ENCODE results near the gene NT5C1A. TPM values are rescaled to one million over a fixed set of nuclear protein-coding genes. Genes with fewer than 3 reads are reported as not detected.

Gene NT5C1A
- total RNA-seq, 1 donor from 2014 or later, result not detected

DNA sequence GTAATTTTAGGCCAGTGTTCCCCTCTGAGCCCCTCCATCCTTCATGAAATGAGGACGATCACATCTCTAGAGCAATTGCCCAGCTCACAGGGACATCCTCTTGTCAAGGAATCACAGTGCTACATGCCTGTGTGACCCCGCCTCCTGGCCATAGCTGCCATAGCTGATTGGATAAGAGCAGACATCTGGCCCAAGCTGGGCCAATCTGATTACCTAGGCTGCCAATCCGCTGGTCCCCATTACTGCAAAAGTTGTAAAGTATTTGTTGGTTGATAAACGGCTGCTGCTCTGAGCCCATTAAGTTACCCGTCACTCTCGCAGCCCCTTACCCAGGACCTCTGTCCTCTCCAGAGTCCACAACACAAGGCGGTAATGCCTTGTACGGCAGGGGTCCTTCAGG lies 8.3 kb downstream of the NT5C1A start:
- no peaks in the 10 kb centered on the region for H3K36me3 Mint-ChIP-seq (ENCODE audit: low read depth, unreplicated experiment)
- no peak for TF ChIP-seq CTCF (IDR thresholded peaks at IDR 0.05; ENCODE audit: unreplicated experiment)
- H3K4me3 Mint-ChIP-seq (ENCODE audit: unreplicated experiment), result no peak overlapping the region
- no peak overlapping the region for H3K27ac Mint-ChIP-seq (ENCODE audit: unreplicated experiment)
- H3K27me3 Mint-ChIP-seq (ENCODE audit: unreplicated experiment), result peaks cover 15% of the 10 kb centered on the region
- H3K9me3 Mint-ChIP-seq (ENCODE audit: unreplicated experiment), result no peaks in the 10 kb centered on the region
- no peak for DNase-seq (ENCODE audit: low spot score)
- H3K4me1 Mint-ChIP-seq (ENCODE audit: unreplicated experiment), result peaks cover 9% of the 10 kb centered on the region

DNA sequence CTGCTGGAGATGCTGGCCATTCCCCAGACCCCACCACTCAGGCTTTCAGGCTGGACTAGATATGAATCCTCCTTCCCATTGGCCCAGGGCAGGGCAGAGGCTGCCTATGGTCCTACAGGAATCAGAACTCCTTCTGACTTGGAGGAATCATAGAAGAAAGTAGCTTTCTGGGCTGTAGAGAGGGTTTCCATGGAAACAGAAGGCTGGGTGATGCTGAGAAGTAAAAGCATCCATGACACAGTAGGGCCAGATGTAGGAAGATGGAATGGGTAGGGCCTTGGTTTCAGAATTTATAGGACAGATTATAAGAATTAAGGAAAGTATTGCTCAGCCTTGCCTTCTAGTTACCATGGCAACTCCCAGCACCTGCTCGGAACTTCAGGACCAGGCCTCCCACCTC lies 9.0 kb downstream of the NT5C1A start:
- no peak overlapping the region for H3K27ac Mint-ChIP-seq (ENCODE audit: unreplicated experiment)
- DNase-seq (ENCODE audit: low spot score), result no peak
- no peak for TF ChIP-seq CTCF (IDR thresholded peaks at IDR 0.05; ENCODE audit: unreplicated experiment)
- H3K36me3 Mint-ChIP-seq (ENCODE audit: low read depth, unreplicated experiment), result no peaks in the 10 kb centered on the region
- H3K4me3 Mint-ChIP-seq (ENCODE audit: unreplicated experiment), result no peak overlapping the region
- peaks cover 11% of the 10 kb centered on the region for H3K27me3 Mint-ChIP-seq (ENCODE audit: unreplicated experiment)
- H3K9me3 Mint-ChIP-seq (ENCODE audit: unreplicated experiment), result no peaks in the 10 kb centered on the region
- H3K4me1 Mint-ChIP-seq (ENCODE audit: unreplicated experiment), result peaks cover 9% of the 10 kb centered on the region

DNA sequence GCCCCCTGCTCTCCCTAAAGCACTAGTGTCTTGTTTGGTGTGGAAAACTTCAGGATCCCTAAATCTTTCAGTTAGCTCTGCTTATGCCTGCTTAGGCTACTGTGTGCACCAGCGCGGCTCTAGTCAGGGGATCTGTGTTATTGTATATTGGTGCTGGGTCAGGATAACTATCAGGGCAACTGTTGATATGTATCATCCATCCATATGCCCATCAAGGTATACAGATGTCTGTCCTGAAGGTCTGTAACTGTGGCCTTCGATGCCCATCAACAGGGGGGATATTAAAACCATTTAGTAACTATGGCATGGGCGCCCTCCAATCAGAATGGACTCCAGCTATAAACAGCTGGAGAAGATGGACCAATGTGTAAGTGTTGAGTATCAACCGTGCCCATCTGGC lies 12.4 kb downstream of the NT5C1A start:
- Mint-ChIP-seq H3K27me3 (ENCODE audit: unreplicated experiment) (peaks cover 8% of the 10 kb centered on the region), H3K36me3 (ENCODE audit: low read depth, unreplicated experiment) (no peaks in the 10 kb centered on the region)
- DNase-seq (ENCODE audit: low spot score), result no peak

GRCh38 chr1:39659110-39659509 lies 12.8 kb downstream of the NT5C1A start:
- no peak for TF ChIP-seq CTCF (IDR thresholded peaks at IDR 0.05; ENCODE audit: unreplicated experiment)
- Mint-ChIP-seq H3K9me3 (ENCODE audit: unreplicated experiment) (no peaks in the 10 kb centered on the region), H3K27me3 (ENCODE audit: unreplicated experiment) (peaks cover 8% of the 10 kb centered on the region)

More for the DNA sequence above, 12.4 kb downstream of the NT5C1A start:
- Mint-ChIP-seq H3K4me3 (ENCODE audit: unreplicated experiment) (no peak overlapping the region), H3K27ac (ENCODE audit: unreplicated experiment) (no peak overlapping the region), H3K4me1 (ENCODE audit: unreplicated experiment) (peaks cover 9% of the 10 kb centered on the region), H3K9me3 (ENCODE audit: unreplicated experiment) (no peaks in the 10 kb centered on the region)
- TF ChIP-seq CTCF (IDR thresholded peaks at IDR 0.05; ENCODE audit: unreplicated experiment), result no peak

DNA sequence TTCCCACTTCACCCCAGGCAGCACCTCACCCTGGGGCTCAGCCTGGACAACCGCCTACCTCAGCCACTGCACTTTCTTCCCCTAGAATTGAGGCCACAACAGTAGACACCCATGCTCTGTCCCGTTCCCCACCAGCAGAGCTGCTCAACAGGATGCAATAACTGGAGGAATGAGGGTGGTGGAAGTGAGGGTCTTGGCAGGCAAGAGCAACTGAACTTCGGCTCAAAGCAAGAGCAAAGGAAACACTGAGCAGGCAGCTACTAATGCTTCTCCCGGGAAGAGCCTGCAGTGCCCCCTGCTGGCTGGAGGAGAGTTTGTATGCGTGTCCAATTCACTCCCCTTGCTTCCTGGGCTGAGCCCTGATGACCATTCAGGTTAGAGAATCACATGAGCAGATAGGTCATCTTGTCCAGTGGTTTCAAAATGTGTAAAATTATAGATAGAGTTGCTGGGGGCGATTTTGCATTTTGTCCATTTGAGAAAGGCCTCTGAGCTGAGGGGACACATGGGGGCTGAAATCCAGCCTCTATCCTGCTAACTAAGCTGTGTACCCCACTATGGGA lies 13.9 kb downstream of the NT5C1A start:
- peak overlapping the region; percentile 14 for H3K4me3 Mint-ChIP-seq (ENCODE audit: unreplicated experiment)
- DNase-seq (ENCODE audit: low spot score), result peak; percentile 73
- peaks cover 9% of the 10 kb centered on the region for H3K4me1 Mint-ChIP-seq (ENCODE audit: unreplicated experiment)
- peak; percentile 79 for TF ChIP-seq CTCF (IDR thresholded peaks at IDR 0.05; ENCODE audit: unreplicated experiment)
- peaks cover 12% of the 10 kb centered on the region for H3K27me3 Mint-ChIP-seq (ENCODE audit: unreplicated experiment)
- H3K36me3 Mint-ChIP-seq (ENCODE audit: low read depth, unreplicated experiment), result no peaks in the 10 kb centered on the region
- H3K27ac Mint-ChIP-seq (ENCODE audit: unreplicated experiment), result peak overlapping the region; percentile 11
- no peaks in the 10 kb centered on the region for H3K9me3 Mint-ChIP-seq (ENCODE audit: unreplicated experiment)

More at GRCh38 chr1:39659110-39659509, 12.8 kb downstream of the NT5C1A start:
- H3K4me1 Mint-ChIP-seq (ENCODE audit: unreplicated experiment), result peaks cover 9% of the 10 kb centered on the region
- no peak overlapping the region for H3K27ac Mint-ChIP-seq (ENCODE audit: unreplicated experiment)
- no peak overlapping the region for H3K4me3 Mint-ChIP-seq (ENCODE audit: unreplicated experiment)
- H3K36me3 Mint-ChIP-seq (ENCODE audit: low read depth, unreplicated experiment), result no peaks in the 10 kb centered on the region
- no peak for DNase-seq (ENCODE audit: low spot score)

Measured in endothelial cell (in vitro differentiated cells).